Stimulated activated CD4-positive, alpha-beta T cell treated with anti-CD3 and anti-CD28 coated beads, Interleukin-4, amount 100 ng/mL, for 24 hours (primary cell): ENCODE results near the gene RAD51D.
"Not testable (repeated sequence)": the region's sequence is repeated elsewhere in the genome, so short reads cannot be mapped to it uniquely, and the experiment has no call there.

Experiments used
- DNase-seq: peaks from one replicate; pipeline ENCODE4 v3.0.0-alpha.2; 2020

Gene RAD51D

GRCh38 chr17:35138218-35138617, 18.6 kb upstream of the RAD51D start:
- DNase-seq: no peak

GRCh38 chr17:35135322-35135721, 15.7 kb upstream of the RAD51D start:
- DNase-seq: no peak

GRCh38 chr17:35132816-35133550, 13.3 kb upstream of the RAD51D start:
- DNase-seq: no peak

- no peak for DNase-seq
Observed at GRCh38 chr17:35132099-35132498, 12.4 kb upstream of the RAD51D start.

GRCh38 chr17:35130392-35130791, 10.7 kb upstream of the RAD51D start:
- DNase-seq: no peak

- DNase-seq: no peak
Observed at GRCh38 chr17:35129973-35130351, 10.3 kb upstream of the RAD51D start.

GRCh38 chr17:35129154-35129972, 9.7 kb upstream of the RAD51D start:
- no peak for DNase-seq

- no peak for DNase-seq
Observed at GRCh38 chr17:35127751-35128514, 8.3 kb upstream of the RAD51D start.

GRCh38 chr17:35121315-35121714, 1.7 kb upstream of the RAD51D start, which contains the start of gene FNDC8:
FNDC8 (plus strand) TSS chr17:35121615; CDS start chr17:35121694, 79 bp downstream.
- DNase-seq: no peak

GRCh38 chr17:35117984-35118383, 1.7 kb downstream of the RAD51D start:
- DNase-seq: peak; percentile 40

GRCh38 chr17:35116845-35117244, 2.8 kb downstream of the RAD51D start:
- no peak for DNase-seq

GRCh38 chr17:35110791-35111190, 8.9 kb downstream of the RAD51D start:
- not testable (repeated sequence) for DNase-seq

GRCh38 chr17:35104844-35105450, 14.7 kb downstream of the RAD51D start:
- DNase-seq: no peak

GRCh38 chr17:35103271-35103670, 16.4 kb downstream of the RAD51D start:
- DNase-seq: no peak

GRCh38 chr17:35101725-35102124, 17.9 kb downstream of the RAD51D start:
- DNase-seq: no peak

GRCh38 chr17:35101036-35101435, 18.6 kb downstream of the RAD51D start:
- DNase-seq: no peak

GRCh38 chr17:35099908-35100307, 19.8 kb downstream of the RAD51D start:
- DNase-seq: no peak

GRCh38 chr17:35097776-35098175, 21.9 kb downstream of the RAD51D start:
- DNase-seq: no peak

GRCh38 chr17:35095741-35096140, 23.9 kb downstream of the RAD51D start:
- DNase-seq: no peak

- no peak for DNase-seq
Observed at GRCh38 chr17:35094902-35095301, 24.8 kb downstream of the RAD51D start.

- DNase-seq: not testable (repeated sequence)
Observed at GRCh38 chr17:35090707-35091106, 29.0 kb downstream of the RAD51D start.

- DNase-seq: peak; percentile 64
Observed at GRCh38 chr17:35089586-35090296, 29.9 kb downstream of the RAD51D start.
